Measurements from ENCODE around the gene ZBTB40. TPM values are rescaled to one million over a fixed set of nuclear protein-coding genes. Genes with fewer than 3 reads are reported as not detected.

The ZBTB40 gene
- total RNA-seq, 1 experiment from 2014 or later: 20.4 TPM

GRCh38 chr1:22512873-22513272, 61.2 kb downstream of the ZBTB40 start:
- H3K36me3 Mint-ChIP-seq (ENCODE audit: insufficient read depth, unreplicated experiment): peaks cover 36% of the 10 kb centered on the region
- H3K36me3 ChIP-seq (ENCODE audit: control insufficient read depth, insufficient read depth, low read length): peaks cover 2% of the 10 kb centered on the region; the same call in 1 of the 2 replicates
- H3K27me3 ChIP-seq (replicated peaks; ENCODE audit: control insufficient read depth, insufficient read depth, low read length): no peaks in the 10 kb centered on the region
- H3K4me3 Mint-ChIP-seq (ENCODE audit: unreplicated experiment): no peak overlapping the region
- H3K4me1 Mint-ChIP-seq (ENCODE audit: low read depth, unreplicated experiment): no peaks in the 10 kb centered on the region
- H3K27me3 Mint-ChIP-seq (ENCODE audit: insufficient read depth, unreplicated experiment): no peaks in the 10 kb centered on the region
- no peak for DNase-seq
- no TSS peak for BruUV-seq (replicated peaks)
- no peaks in the 10 kb centered on the region for H3K9me3 ChIP-seq
- no peak overlapping the region for H3K27ac Mint-ChIP-seq (ENCODE audit: unreplicated experiment)
- no peak overlapping the region for H3K4me3 ChIP-seq (ENCODE audit: low read depth, low read length)
- H3K4me1 ChIP-seq: no peaks in the 10 kb centered on the region
- POLR2A ChIA-PET: no interaction called here
- TF ChIP-seq CTCF (IDR thresholded peaks at IDR 0.05; ENCODE audit: insufficient read depth in 1 of 2, low read depth in 1 of 2, low read length in 1 of 2, severe bottlenecking in 1 of 2, unreplicated experiment in 1 of 2): no peak
- H3K9me3 Mint-ChIP-seq (ENCODE audit: unreplicated experiment): no peaks in the 10 kb centered on the region
- intact Hi-C loops (cut with micrococcal nuclease; ENCODE audit: unreplicated experiment): no loop called here
- CTCF ChIA-PET: no interaction called here

DNA sequence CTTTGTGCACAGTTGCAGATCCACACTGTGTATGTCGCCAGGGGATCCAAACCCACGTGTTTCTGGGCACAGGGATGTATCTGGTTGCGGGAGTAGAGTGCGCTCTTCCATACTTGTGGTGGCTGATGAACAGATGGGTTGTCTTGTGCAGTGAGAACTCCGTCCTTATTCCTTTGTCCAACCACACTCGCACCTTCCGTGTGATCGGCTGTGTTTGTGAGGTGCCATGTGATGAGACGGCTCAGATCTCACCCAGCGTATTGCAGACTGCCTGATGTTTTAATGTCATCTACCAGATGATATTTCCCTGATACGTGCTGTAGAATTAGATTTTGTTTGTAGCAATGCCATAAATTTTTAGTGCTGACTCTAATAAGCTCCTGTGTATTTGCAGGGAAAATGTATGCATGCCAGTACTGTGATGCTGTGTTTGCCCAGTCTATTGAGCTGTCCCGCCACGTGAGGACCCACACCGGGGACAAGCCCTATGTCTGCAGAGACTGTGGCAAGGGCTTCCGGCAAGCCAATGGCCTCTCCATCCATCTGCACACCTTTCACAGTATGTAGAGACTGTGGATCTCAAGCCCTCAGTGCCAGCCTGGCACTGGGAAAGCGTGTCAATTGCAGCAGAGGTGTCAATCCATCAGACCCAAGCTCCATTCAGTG, 65.4 kb downstream of the ZBTB40 start:
- BruUV-seq (replicated peaks): no TSS peak
- H3K9me3 ChIP-seq: no peaks in the 10 kb centered on the region

DNA sequence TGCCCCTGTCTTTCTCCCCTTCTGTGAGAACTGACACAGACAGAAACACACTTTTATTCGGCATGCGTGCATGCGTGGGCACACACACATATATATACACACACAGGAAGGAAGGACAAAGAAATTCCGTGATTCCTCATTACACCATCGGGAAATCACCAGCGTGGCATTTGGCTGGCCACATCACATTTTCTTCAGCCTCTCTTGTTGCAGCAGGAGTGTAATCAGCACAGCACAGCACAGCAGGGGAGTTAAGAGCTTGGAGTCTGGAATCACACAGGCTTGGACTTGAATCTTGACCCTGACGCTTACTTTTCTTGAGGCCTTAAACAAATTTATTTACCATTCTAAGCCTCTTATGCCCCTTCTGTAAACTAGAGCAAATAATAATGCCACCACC, 66.3 kb downstream of the ZBTB40 start:
- Mint-ChIP-seq H3K36me3 (ENCODE audit: insufficient read depth, unreplicated experiment) (peaks cover 40% of the 10 kb centered on the region), H3K4me1 (ENCODE audit: low read depth, unreplicated experiment) (no peaks in the 10 kb centered on the region), H3K27ac (ENCODE audit: unreplicated experiment) (no peak overlapping the region), H3K4me3 (ENCODE audit: unreplicated experiment) (no peak overlapping the region), H3K9me3 (ENCODE audit: unreplicated experiment) (no peaks in the 10 kb centered on the region), H3K27me3 (ENCODE audit: insufficient read depth, unreplicated experiment) (no peaks in the 10 kb centered on the region)
- peaks cover 2% of the 10 kb centered on the region; the same call in 1 of the 2 replicates for H3K36me3 ChIP-seq (ENCODE audit: control insufficient read depth, insufficient read depth, low read length)
- POLR2A ChIA-PET: no interaction called here
- H3K27me3 ChIP-seq (replicated peaks; ENCODE audit: control insufficient read depth, insufficient read depth, low read length): no peaks in the 10 kb centered on the region
- DNase-seq: no peak
- no peak for TF ChIP-seq CTCF (IDR thresholded peaks at IDR 0.05; ENCODE audit: insufficient read depth in 1 of 2, low read depth in 1 of 2, low read length in 1 of 2, severe bottlenecking in 1 of 2, unreplicated experiment in 1 of 2)
- H3K9me3 ChIP-seq: no peaks in the 10 kb centered on the region
- CTCF ChIA-PET: no interaction called here
- H3K4me3 ChIP-seq (ENCODE audit: low read depth, low read length): no peak overlapping the region
- intact Hi-C loops (cut with micrococcal nuclease; ENCODE audit: unreplicated experiment): no loop called here
- no TSS peak for BruUV-seq (replicated peaks)
- no peaks in the 10 kb centered on the region for H3K4me1 ChIP-seq

More for the DNA sequence above, 65.4 kb downstream of the ZBTB40 start:
- TF ChIP-seq CTCF (IDR thresholded peaks at IDR 0.05; ENCODE audit: insufficient read depth in 1 of 2, low read depth in 1 of 2, low read length in 1 of 2, severe bottlenecking in 1 of 2, unreplicated experiment in 1 of 2): no peak
- POLR2A ChIA-PET: no interaction called here
- Histone ChIP-seq H3K27me3 (replicated peaks; ENCODE audit: control insufficient read depth, insufficient read depth, low read length) (no peaks in the 10 kb centered on the region), H3K4me3 (ENCODE audit: low read depth, low read length) (no peak overlapping the region), H3K36me3 (ENCODE audit: control insufficient read depth, insufficient read depth, low read length) (peaks cover 2% of the 10 kb centered on the region; the same call in 1 of the 2 replicates), H3K4me1 (no peaks in the 10 kb centered on the region)
- CTCF ChIA-PET: no interaction called here
- no peak overlapping the region for H3K4me3 Mint-ChIP-seq (ENCODE audit: unreplicated experiment)
- H3K27ac Mint-ChIP-seq (ENCODE audit: unreplicated experiment): no peak overlapping the region
- DNase-seq: no peak
- intact Hi-C loops (cut with micrococcal nuclease; ENCODE audit: unreplicated experiment): no loop called here
- no peaks in the 10 kb centered on the region for H3K27me3 Mint-ChIP-seq (ENCODE audit: insufficient read depth, unreplicated experiment)
- no peaks in the 10 kb centered on the region for H3K9me3 Mint-ChIP-seq (ENCODE audit: unreplicated experiment)
- peaks cover 37% of the 10 kb centered on the region for H3K36me3 Mint-ChIP-seq (ENCODE audit: insufficient read depth, unreplicated experiment)
- H3K4me1 Mint-ChIP-seq (ENCODE audit: low read depth, unreplicated experiment): no peaks in the 10 kb centered on the region
